ENCODE measurements around the gene NACC2.
A peak's percentile ranks its signal among the peaks of the same experiment; 100 is the strongest.

Gene NACC2

DNA sequence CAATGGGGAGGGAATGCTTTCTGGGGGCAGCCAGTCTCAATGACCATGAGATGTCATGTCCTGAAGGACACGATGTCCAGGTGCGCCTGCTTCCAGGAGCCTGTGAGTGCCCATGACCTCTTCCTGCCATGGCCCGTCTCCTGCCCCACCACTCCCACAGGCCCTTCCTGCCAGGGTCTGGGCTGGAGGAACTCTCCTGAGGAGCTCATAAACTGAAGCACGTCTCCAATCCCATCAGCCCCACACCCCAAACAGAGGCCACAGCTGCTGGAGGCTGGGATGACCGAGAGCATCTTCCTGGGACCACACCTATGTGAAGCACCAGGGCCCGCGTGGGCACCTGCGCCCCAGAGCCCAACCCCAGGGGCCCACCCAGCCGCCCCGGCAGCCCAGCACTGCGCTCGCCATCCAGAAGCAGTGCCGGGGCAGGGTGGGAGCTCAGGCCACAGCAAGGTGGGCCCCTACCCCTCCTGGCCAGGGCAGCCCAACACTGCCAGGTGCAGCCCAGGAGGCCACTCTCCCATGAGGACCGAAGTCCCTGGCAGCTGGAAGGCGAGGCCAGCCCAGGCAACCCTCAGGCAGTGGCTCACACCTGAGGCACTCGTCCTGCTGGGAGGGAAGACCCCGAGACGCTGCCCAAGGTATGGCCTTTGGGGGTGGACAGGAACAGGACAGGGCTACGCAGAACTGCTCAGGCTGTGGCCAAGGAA lies 80.0 kb downstream of the NACC2 start:
- intact Hi-C loops (cut with DNase I) = no loop called here
- DNase-seq = peak in 3 of 42 donors; percentile 2 to 15 (median 9)

DNA sequence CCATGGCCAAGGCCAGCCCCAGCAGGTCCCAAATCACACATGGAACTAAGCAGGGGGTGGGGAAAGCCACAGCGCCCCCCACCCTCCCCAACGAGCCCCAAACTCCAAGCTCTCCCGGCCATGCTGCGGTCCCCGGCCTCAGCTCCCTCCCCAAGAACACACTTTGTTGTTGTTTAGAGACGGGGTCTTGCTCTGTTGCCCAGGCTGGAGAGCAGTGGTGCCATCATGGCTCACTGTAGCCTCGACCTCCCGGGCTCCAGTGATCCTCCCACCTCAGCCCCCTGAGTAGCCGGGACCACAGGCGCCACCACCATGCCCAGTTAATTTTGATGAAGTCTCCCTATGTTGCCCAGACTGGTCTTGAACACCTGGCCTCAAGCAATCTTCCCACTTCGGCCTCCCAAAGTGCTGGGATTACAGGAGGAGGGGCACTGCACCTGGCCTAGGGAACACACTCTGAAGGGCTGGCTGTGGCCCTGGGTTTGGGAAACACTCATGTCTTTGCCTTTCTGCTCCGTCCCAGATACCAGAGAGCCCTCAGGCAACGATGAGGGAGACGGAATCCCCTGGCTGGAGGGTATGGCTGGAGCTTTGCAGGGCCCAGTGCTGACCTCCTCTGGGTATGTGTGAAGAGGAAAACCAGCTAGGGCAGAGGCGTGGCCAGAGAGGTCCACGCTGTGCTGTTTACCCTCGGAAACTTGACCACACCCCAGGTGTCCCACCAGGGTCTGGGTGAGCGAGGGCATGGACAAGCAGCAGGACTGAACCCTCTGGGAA lies 80.8 kb downstream of the NACC2 start:
- peak in 1 of 42 donors; percentile 1 for DNase-seq
- intact Hi-C loops (cut with DNase I) = no loop called here

DNA sequence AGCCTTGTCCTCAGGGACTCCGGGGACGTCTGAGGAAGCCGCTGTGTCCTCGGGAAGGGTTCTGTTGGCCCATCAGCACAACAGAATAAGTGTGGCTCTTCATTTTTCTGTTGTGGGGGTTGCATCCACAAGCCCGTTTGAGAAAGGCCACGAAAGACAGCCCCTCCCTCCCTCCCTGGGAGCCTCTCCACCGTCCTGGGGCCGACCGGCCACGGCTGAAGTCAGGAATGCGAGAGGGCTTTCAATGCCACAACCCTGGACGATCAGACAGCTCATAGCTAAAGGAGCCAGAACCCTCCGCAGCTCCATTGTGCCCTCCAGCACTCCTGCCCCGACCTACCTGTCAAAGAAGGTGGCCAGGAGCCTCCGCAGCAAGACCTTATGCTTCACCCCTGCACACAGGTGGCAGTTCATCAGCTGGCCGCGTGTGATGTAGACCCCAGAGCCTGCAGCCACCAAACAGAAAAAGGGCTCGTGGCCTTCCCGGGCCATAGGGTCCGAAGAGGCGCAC lies 81.5 kb downstream of the NACC2 start:
- intact Hi-C loops (cut with DNase I) = no loop called here

DNA sequence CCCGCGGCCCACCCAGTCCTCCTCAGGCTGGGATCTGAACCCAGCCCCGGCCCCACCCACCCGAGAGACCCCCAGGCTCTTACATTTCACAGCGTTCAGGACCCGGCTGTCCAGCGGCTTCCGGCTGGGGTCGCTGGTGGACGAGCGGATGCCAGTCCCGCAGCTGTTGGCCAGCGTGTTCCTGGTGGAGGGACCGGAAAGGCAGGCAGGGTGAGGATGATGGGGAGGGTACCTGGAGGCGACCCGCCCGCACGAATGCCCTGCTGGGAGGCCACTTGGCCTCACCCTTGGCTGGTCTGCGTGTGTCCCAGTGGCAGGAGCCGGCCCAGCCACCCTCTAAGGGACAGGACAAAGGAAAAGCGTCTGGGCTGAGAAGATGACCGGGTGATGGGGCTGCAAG lies 82.0 kb downstream of the NACC2 start:
- DNase-seq = peak in 1 of 42 donors; percentile 1
- intact Hi-C loops (cut with DNase I) = no loop called here

More for the DNA sequence above, 81.5 kb downstream of the NACC2 start:
- DNase-seq = no peak

DNA sequence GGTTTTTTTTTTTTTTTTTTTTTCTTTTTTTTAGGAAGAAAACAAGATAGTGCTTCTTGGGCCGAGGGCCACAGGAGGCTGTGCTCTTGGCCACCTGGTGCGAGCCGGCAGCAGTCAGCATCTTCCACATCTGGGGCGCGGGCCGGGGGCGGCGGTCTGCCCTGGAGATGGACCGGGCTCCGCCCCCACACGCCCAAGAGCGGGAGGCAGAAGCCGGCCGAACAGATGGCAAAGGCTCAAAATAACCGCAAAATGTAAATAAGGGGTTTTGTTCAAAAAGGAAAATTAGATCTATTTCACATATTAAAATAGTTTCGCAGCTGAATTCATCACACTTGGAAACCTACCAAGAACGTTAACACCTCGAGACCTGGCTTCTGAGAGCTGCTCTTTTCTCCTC lies 82.4 kb downstream of the NACC2 start:
- DNase-seq = peak in 1 of 42 donors; percentile 4
- intact Hi-C loops (cut with DNase I) = no loop called here

DNA sequence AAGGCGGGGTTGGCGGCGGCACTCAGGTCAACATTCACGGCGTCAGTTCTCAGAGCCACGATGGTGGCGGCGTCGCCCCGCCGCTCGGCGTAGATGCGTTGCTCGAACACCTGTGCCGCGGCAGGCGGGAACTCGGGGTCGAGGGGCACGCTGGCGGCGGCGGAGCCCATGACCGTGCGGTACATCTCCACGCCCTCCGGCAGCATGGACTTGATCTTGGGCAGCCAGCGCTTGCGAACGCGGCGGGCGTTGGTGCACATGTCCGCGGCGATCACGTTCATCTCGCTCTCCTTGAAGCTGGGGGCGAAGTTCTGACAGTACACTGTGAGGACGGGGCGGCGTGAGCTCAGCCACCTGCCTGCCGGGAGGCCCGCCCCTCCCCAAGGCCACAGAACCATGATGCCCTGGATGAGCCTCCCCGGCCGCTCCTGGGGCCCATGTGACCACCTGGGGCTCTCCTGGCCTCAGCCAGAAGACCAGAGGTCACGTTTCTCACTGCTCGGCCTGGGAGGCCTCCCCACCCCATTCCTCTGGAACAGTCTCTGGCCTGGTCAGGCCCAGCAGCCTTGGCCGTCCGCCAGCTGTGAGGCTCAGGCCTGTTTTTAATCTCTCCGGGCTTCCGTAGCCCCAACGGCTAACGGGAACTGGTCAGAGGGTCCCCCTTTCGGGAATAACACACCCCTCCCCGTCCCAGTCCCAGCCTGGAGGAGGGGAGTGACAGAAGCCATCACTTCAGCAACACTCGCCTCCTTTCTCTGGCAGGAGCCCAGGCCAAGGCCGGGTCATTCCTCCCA lies 83.2 kb downstream of the NACC2 start:
- DNase-seq = peak in 40 of 42 donors; percentile 21 to 80 (median 63)
- intact Hi-C loops (cut with DNase I) = no loop called here

DNA sequence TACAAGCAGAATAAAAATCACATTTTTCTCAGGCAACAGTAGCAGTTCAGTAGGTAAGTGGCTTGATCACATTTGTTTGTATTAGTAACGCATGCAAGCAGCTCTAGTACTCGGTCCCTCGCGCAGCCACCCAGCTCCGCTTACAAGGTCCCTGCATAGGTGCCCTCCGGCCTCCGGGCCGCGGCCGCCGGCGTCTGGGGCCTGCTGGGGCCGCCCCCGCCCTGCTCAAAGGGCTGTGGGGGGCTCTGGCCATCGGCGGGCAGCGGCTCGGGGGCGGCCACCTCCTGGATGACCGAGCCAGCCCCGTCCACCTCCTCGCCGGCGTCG lies 83.8 kb downstream of the NACC2 start:
- DNase-seq = no peak

DNA sequence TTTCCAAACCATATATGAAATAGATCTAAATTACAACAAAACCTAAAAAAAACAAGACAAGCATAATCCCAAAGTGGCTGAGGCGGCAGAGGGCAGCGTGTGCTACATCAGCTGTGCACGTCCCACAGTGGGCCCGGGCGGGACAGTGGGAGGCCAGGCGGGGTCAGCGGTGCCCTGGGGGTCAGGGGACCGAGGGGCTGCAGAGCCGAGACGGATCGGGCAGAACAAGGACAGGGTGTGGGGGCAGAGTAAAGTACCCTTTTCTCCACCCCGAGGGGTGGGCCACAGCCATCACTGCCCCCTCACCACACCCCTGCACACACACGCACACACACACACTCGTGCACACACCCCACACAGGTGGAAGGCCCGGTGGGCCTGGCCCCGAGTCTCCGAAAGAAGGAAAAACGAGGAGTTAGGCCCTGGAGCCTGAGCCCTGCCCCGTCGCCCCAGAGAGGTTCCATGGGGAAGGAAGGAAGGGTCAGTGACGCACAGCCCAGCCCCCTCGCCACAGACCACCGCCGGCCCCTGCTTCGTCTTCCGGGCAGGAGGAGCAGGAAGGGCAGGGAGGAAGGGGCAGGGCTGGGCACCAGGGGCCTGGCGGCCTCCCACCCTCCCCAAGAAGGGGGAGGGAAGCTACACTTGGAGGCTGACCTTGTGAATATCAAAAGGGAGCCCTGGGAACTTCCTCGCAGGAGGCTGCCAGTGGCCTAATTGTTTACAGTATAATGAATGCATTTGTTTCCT lies 84.3 kb downstream of the NACC2 start:
- intact Hi-C loops (cut with DNase I) = no loop called here
- peak in 1 of 42 donors; percentile 25 for DNase-seq

More for the DNA sequence above, 83.8 kb downstream of the NACC2 start:
- intact Hi-C loops (cut with DNase I) = no loop called here

DNA sequence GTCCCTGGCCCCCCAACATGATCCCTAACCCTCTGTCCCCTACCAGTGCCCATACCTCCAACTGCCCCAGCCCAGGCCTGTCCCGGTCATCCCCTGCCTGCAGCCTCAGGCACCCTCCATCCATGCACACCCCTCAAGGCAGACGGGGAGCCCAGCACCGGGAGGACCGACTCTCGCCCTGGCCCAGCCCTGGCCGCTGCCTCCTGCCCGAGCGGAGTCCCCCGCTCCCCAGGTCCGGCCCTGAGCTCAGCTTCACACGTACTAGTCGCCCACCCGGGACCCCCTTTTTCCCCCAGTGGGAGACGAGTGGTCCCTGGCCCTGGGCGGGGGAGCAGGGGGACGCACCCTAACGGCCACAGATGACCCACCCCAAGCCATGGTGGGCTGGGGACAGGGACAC lies 84.9 kb downstream of the NACC2 start:
- intact Hi-C loops (cut with DNase I) = no loop called here
- DNase-seq = no peak

DNA sequence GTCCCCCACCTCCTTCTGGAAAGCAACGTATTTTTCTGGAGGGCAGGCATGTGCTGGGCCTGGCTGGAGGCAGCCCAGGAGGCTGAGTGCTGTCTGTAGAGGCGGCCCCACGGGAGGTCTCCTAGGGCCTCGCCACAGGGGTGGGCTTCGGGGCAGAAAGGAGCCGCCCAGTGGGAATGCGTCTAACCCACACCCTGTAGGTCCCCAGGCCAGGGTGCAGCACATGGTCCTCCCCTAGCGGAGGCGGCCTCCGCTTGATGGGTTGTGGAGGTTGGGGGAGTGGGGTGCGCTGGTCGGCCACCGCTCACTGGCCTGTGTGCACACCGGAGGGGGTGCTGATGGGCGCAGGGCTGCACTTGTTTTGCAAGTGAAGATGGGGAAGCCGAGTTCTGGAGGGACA lies 85.6 kb downstream of the NACC2 start:
- no peak for DNase-seq
- intact Hi-C loops (cut with DNase I) = no loop called here

DNA sequence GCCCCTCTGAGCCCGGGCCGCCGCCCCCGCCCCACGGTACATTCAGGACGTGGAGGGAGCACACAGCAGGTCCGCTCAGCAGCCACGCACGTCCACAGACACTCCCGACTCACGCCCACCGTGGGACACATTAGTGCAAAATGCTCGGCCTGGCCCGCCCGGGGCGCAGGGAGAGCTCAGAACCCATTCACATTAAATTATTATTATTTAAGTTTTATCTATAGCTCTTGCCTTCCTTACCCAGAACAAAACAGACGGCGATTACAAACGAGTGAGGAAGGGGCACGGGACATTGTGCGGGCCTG lies 86.4 kb downstream of the NACC2 start:
- intact Hi-C loops (cut with DNase I) = no loop called here
- DNase-seq = no peak

DNA sequence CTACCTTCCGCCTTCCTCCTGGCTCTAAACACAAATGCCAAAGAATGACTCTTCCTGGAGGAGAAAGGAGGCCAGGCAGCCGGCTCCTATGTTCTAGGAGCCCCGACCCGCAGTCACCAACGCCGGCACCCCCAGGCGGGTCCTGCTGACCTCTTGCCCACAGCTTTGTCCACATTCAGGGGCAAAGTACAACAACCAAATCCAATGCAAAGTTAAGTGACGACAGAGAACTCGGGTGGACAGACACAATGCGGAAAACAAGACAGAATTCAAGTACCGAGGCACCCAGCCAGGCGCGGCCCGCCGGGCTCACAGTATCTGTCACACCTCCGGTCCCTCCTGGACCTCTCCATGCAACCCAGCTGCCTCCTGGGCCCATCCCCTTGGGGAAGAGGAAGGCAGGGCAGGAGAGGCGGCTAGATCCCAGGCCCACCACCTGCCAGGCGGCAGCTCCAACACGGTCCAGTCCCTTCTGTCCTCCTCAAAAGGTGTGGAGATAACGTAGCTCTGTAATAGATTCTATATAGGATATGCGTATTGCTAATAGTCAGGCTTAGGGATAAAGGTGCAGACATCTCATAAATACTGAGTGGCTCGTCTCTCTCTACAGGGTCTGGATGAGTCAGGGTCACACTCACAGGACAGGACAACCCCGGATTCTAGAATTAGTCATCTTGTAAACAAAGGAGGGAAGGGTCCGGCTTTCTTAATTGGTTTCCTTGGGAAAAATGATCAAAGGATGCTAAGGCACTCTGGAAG lies 87.0 kb downstream of the NACC2 start:
- intact Hi-C loops (cut with DNase I) = no loop called here
- no peak for DNase-seq

DNA sequence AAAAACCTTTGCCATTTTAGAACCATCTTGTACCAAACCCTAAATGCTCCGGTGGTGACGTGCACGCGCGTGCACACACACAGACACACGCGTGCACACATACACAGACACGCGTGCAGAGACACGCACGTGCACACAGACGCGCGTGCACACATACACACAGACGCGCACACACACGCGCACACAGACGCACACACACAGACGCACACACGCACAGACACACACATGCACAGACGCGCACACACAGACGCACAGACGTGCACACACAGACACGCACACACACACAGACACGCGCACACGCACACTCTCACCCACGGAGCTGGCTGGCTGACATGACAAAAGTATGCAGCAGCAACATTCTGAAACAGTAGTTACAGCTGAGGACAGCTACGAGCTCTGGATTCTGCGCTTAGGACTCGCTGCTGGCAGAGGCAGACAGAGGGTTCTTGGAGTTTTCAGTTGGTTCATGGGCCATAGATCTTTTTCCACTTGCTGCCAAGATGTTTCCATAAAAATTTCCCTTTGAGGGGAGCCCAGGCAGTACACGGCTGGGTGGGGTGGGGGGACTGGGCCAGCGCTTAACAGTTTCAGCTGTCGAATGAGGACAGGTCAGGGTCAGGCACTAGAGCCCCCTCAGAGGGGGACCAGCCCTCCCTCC lies 87.7 kb downstream of the NACC2 start:
- peak in 1 of 42 donors; percentile 29 for DNase-seq
- intact Hi-C loops (cut with DNase I) = no loop called here

DNA sequence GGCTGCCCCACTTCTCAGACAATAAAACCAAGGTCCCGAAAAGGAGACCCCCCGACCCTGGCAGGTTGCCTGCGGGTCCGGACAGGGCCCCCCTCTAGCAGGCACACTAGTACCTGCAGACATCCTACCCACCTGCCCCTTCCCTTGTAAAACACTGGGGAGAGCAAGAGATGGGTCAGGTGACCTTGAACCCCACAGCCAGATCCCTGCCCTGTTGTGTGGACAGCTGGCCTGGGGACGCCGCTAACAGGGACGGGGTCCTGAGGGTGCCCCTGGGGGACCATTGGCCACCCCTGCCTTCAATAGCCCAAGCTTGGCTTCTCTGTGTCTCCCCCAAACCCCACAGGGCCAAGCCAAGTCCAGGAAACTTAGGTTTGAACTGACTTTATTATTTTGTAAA lies 88.9 kb downstream of the NACC2 start:
- no peak for DNase-seq
- intact Hi-C loops (cut with DNase I) = no loop called here

DNA sequence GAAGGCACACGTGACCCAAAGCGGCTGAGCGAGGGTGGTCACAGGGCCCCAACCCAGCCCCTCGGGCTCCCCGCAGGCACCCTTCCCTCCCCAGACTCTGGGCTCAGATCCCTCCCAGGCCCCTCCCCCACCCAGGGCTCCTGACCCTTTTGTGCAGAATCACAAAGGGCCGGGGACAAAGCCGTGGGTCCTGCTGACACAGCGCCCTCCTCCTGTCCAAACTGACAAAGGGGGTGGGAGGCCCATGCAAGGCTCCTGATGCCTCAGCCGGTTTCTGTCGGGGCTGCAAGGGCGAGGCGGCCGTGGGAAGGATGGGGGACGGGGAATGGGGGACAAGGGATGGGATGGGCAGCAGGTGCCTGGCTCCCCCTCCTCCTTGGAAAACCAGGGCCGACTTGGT lies 90.4 kb downstream of the NACC2 start:
- intact Hi-C loops (cut with DNase I) = no loop called here
- DNase-seq = no peak

DNA sequence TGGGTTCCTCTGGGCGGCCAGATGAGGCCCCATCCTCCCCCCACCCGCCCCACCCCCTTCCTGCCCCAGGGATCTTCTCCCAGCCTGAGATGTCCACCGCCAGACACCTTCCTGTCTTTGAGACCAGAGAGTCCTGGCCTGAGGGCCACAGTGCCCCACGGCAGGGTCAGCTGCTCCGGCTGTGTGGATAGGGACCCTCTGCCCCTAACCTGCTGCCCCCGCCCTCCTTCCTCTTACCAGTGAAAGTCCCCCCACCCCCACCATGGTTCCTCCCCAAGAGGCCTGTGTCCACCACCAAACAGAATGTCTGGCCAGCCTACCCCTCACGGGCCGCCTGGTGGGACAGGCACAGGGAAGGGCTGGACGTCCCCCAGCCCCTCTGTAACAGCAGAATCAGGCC lies 90.9 kb downstream of the NACC2 start:
- intact Hi-C loops (cut with DNase I) = no loop called here
- DNase-seq = no peak

DNA sequence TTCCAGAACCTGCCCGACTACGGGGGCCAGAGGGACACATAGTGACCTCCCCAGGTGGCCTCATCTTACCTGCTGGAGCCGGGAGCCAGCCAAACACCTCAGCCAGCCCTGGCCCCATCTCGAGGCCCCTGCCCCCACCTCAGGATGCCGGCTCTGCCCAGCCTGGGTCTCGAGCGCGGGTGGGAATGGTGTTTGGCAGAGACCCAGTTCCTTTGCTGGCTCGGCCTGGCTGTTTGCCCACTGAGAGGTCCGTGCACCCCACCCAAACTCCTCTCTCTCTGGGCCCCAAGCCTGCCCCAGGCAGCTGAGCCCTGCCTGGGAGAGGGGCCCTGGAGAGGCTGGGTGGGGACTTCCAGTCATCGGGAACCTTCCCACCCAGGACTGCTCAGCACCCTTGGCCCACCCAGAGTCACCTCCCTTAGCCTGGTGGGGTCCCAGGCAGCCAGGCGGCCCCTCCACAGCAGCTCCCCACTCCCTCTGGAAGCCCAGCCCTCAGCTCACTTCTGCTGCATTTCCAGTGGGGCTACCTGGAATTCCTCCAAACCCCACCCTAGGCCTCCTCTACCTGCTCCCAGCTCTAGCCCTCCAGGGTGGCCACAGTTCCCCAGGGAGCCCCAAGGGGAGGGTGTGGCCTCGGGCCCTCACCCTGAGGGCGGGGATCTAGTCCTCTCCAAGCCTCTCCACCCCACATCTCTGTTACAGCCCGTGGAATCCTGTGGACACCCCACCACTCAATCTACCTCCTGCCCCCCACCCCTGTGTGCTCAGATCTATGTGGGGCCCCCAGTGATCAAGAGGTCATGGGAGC lies 91.5 kb downstream of the NACC2 start:
- intact Hi-C loops (cut with DNase I) = no loop called here
- no peak for DNase-seq
